Testis (tissue), 2 donors: ENCODE results near the gene STAT6.

ENCODE experiments used
- CTCF ChIP-seq, 3 experiments: fragments of 450-650 bp in 2 of 3; fragments of 200-600 bp in 1 of 3; sonication (generic) in 1 of 3; IDR thresholded peaks; one replicate each; pipeline ENCODE4 v1.5.1; 2016 to 2019; ENCODE audit warnings: antibody characterized with exemption in 3 of 3, mild to moderate bottlenecking in 2 of 3, moderate library complexity in 1 of 3
- POLR2A ChIP-seq: fragments of 450-650 bp; IDR thresholded peaks from one replicate; pipeline ENCODE4 v1.6.1; 2017; ENCODE audit warnings: antibody characterized with exemption, mild to moderate bottlenecking, moderate library complexity

GRCh38 chr12:57106021-57106708 lies 5.0 kb downstream of the STAT6 start:
- no peak for TF ChIP-seq POLR2A
- no peak for TF ChIP-seq CTCF (IDR thresholded peaks at IDR 0.05)
